DMS79 (cell line): ENCODE measurements around the gene MGAT4A.

ENCODE experiments used
- DNase-seq: peaks from one replicate; lab custom pipeline; 2025; lab: John Stamatoyannopoulos, UW

MGAT4A gene

DNA sequence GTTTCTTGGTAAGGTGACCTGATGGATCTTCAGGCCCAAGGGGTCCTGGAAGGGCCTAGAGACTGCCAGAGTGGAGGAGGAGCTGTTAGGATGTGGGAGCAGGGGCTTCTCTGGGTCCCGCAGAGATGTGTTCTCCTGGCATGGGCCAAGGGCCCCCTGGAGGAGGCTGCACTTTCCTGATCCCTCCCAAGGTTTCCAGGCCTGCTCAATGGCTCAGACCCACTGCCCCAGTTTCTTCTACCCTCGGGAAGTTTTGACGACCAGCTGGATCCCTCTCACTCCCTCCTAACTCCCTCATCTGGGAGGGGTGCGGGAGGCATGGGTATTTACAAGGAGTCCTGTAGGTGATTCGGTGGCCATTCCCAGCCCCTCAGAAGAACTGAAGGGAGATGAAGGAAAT is 158.7 kb downstream of the MGAT4A start:
- DNase-seq, result no peak

GRCh38 chr2:98571796-98572195 is 159.1 kb downstream of the MGAT4A start:
- no peak for DNase-seq

DNA sequence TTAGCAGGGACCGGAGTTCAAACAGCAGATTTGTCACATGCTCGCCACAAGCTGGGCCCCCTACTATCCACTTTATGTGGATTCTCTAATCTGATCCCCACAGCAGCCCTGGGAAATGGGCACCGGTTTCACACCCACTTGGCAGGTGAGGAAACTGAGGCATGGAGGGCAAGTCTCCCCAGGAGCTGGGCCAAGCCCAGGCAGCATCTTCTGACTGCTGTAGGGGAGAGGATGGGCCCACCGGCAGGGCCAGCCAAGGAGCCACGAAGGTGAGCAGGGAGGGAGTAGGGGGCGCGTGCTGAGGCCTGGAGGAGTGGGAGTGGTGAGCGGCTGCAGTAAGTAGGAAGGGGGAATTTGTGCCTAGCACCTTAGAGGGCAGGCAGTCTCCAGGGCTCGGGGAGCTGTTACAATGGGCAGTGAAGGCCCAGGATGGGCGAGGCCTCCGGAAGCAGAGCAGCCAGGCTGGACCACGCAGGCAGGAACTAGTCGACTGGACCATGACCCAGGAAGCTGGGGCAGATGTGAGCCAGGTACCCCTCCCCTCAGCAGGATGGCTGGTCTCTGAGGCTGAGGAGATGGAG is 159.7 kb downstream of the MGAT4A start:
- DNase-seq, result no peak

GRCh38 chr2:98570356-98570755 is 160.6 kb downstream of the MGAT4A start:
- DNase-seq, result no peak

GRCh38 chr2:98569915-98570314 is 161.0 kb downstream of the MGAT4A start:
- no peak for DNase-seq

- DNase-seq, result no peak
Measured at GRCh38 chr2:98569197-98569793, 161.6 kb downstream of the MGAT4A start.
